Endothelial cell of umbilical vein (primary cell): ENCODE data around the gene GARIN5A. TPM values are rescaled to one million over a fixed set of nuclear protein-coding genes. Genes with fewer than 3 reads are reported as not detected.
A peak's percentile ranks its signal among the peaks of the same experiment; 100 is the strongest.

Experiments used
- BruUV-seq: library from RNA; stranded (reverse); fragments of 400-500 nt; replicated peaks from 2 replicates; lab custom pipeline; 2021; lab: Mats Ljungman, UMichigan
- CTCF ChIA-PET: fragments of 300-600, 350-600 bp; sonication (Branson Sonifier 250); formaldehyde crosslinking; loops from one replicate; lab custom pipeline; 2021; ENCODE audit warnings: antibody characterized with exemption, inconsistent platforms; lab: Charles Lee
- POLR2A ChIA-PET: fragments of 300-600, 350-600 bp; sonication (Branson Sonifier 250); formaldehyde crosslinking; loops from one replicate; lab custom pipeline; 2021; ENCODE audit warnings: antibody characterized with exemption, inconsistent platforms; lab: Charles Lee
- DNase-seq: peaks from one replicate; pipeline ENCODE4 v3.0.0-alpha.2; 2011; ENCODE audit warnings: low read depth, low spot score
- FAIRE-seq: peaks from 2 replicates; lab custom pipeline; 2011; peaks lifted over from hg19 to GRCh38; lab: Jason Lieb, UNC
- H2AFZ ChIP-seq: 2 replicates; pipeline ENCODE4 v1.6.0; 2012; ENCODE audit warnings: low read depth, low read length, control low read depth, inconsistent platforms
- H3K27ac ChIP-seq: 2 replicates; pipeline ENCODE4 v1.5.1; 2011; ENCODE audit warnings: low read depth, mild to moderate bottlenecking, control low read depth, low read length, moderate library complexity; ENCODE audit not compliant: insufficient read depth
- H3K27me3 ChIP-seq, 2 experiments: 2 replicates each; pipeline versions ENCODE4 v1.6.0 to v1.6.1; 2011; ENCODE audit warnings: low read length in 2 of 2, mixed read lengths in 1 of 2; ENCODE audit not compliant: control insufficient read depth in 2 of 2, insufficient read depth in 2 of 2
- H3K36me3 ChIP-seq, 2 experiments: 2 replicates in 1 of 2; 3 replicates in 1 of 2; pipeline ENCODE4 v1.5.1; 2011; ENCODE audit warnings: low read length in 2 of 2, mild to moderate bottlenecking in 1 of 2, moderate library complexity in 1 of 2; ENCODE audit not compliant: control insufficient read depth in 2 of 2, insufficient read depth in 2 of 2; ENCODE audit errors: extremely low read depth in 1 of 2
- H3K4me1 ChIP-seq: 3 replicates; pipeline ENCODE4 v1.5.1; 2011; ENCODE audit warnings: mild to moderate bottlenecking, low read length; ENCODE audit not compliant: control insufficient read depth, insufficient read depth; ENCODE audit errors: extremely low read depth
- H3K4me2 ChIP-seq: 2 replicates; pipeline ENCODE4 v1.6.1; 2011; ENCODE audit warnings: low read length, control low read depth, mixed read lengths; ENCODE audit not compliant: insufficient read depth
- H3K4me3 ChIP-seq, 3 experiments: fragments of 200-600 bp in 1 of 3; sonication (generic), shearing (Covaris generic) in 1 of 3; replicated peaks in 1 of 3; 2 replicates each; pipeline ENCODE4 v1.5.1; 2011 to 2016; ENCODE audit warnings: control low read depth in 3 of 3, low read length in 3 of 3, mild to moderate bottlenecking in 2 of 3, inconsistent platforms in 1 of 3, low read depth in 1 of 3, moderate library complexity in 1 of 3; ENCODE audit not compliant: insufficient read depth in 1 of 3
- H3K79me2 ChIP-seq: 2 replicates; pipeline ENCODE4 v1.6.0; 2012; ENCODE audit warnings: low read length, inconsistent platforms; ENCODE audit not compliant: control insufficient read depth, insufficient read depth
- H3K9ac ChIP-seq: replicated peaks from 2 replicates; pipeline ENCODE3; 2011; ENCODE audit warnings: low read length, control low read depth; ENCODE audit not compliant: insufficient read depth; ENCODE audit errors: extremely low read depth
- H3K9me1 ChIP-seq: replicated peaks from 3 replicates; pipeline ENCODE4 v1.6.0; 2011; ENCODE audit warnings: mild to moderate bottlenecking, low read length; ENCODE audit not compliant: control insufficient read depth, insufficient read depth; ENCODE audit errors: extremely low read depth
- H3K9me3 ChIP-seq: replicated peaks from 2 replicates; pipeline ENCODE4 v1.5.1; 2012; ENCODE audit warnings: low read length, inconsistent platforms; ENCODE audit not compliant: control insufficient read depth, insufficient read depth
- H4K20me1 ChIP-seq: replicated peaks from 2 replicates; pipeline ENCODE3; 2011; ENCODE audit warnings: mild to moderate bottlenecking, low read length; ENCODE audit not compliant: control insufficient read depth, insufficient read depth; ENCODE audit errors: extremely low read depth
- EZH2 ChIP-seq: IDR thresholded peaks from 2 replicates; pipeline ENCODE4 v1.6.1; 2012; ENCODE audit warnings: borderline replicate concordance, low read depth, mild to moderate bottlenecking, moderate library complexity, low read length, inconsistent platforms; ENCODE audit not compliant: severe bottlenecking
- FOS ChIP-seq: IDR thresholded peaks from 2 replicates; pipeline ENCODE4 v1.6.1; 2011; ENCODE audit warnings: mild to moderate bottlenecking, low read length, moderate library complexity, borderline replicate concordance; ENCODE audit not compliant: insufficient read depth
- GATA2 ChIP-seq: IDR thresholded peaks from 2 replicates; pipeline ENCODE4 v1.7.0; 2011; ENCODE audit warnings: low read depth, mild to moderate bottlenecking, moderate library complexity, mixed read lengths, low read length; ENCODE audit not compliant: insufficient read length, insufficient read depth
- JUN ChIP-seq: IDR thresholded peaks from 2 replicates; pipeline ENCODE4 v1.6.1; 2011; ENCODE audit warnings: borderline replicate concordance, low read depth; ENCODE audit not compliant: insufficient read length, insufficient read depth
- MYC ChIP-seq: IDR thresholded peaks from one replicate; pipeline ENCODE4 v1.6.1; 2011; ENCODE audit warnings: mild to moderate bottlenecking, low read depth, low read length
- POLR2A ChIP-seq: IDR thresholded peaks from 2 replicates; pipeline ENCODE4 v1.6.1; 2012; ENCODE audit warnings: low read depth, mild to moderate bottlenecking, control low read depth, low read length
- POLR2AphosphoS5 ChIP-seq: IDR thresholded peaks from 2 replicates; pipeline ENCODE4 v1.6.1; 2012; ENCODE audit warnings: low read depth, mild to moderate bottlenecking, control low read depth, low read length, moderate library complexity; ENCODE audit not compliant: insufficient read depth
- dilution Hi-C: fragments of 300-500 bp; cut with MboI; formaldehyde crosslinking; loops from one replicate; pipeline ENCODE4 v1.15.0; 2019; ENCODE audit warnings: low sequenced_read_pairs; ENCODE audit not compliant: extremely low pct_ligation_motif_present
- intact Hi-C: fragments of 100-400 bp; cut with micrococcal nuclease; formaldehyde crosslinking; loops from one replicate; pipeline ENCODE4 v1.10.0; 2022
- polyA plus RNA-seq, 4 experiments: library from polyadenylated mRNA; depleted of rRNA in 3 of 4; stranded (reverse) in 3 of 4; unstranded in 1 of 4; fragments of >200 nt; gene quantifications; 2 replicates each; pipeline versions ENCODE4 v1.2.1 to v1.2.3, GENCODE V29; 2011 to 2012; ENCODE audit warnings: missing spikeins in 1 of 4
- total RNA-seq: library from RNA; stranded (reverse); gene quantifications from 2 replicates; pipeline ENCODE4 v1.2.3, GENCODE V29; 2021
- TF ChIP-seq, protein P1 (sequence below), 2 donors: IDR thresholded peaks; 1 replicate in 1 of 2; 2 replicates in 1 of 2; pipeline ENCODE4 v1.5.1; 2011; ENCODE audit warnings: low read length in 2 of 2, mild to moderate bottlenecking in 2 of 2, moderate library complexity in 2 of 2, control low read depth in 1 of 2, inconsistent platforms in 1 of 2, low read depth in 1 of 2; ENCODE audit not compliant: insufficient read depth in 1 of 2; ENCODE audit errors: extremely low read depth in 1 of 2
- TF ChIP-seq, protein P2 (sequence below): IDR thresholded peaks from 2 replicates; pipeline ENCODE4 v1.6.1; 2011; ENCODE audit not compliant: insufficient read depth, insufficient read length

Gene GARIN5A
- total and polyA plus RNA-seq, 2 donors (not counting 3 experiments of a cell fraction or from before 2014, with no cell fraction given) = 0.44 to 0.76 TPM

DNA sequence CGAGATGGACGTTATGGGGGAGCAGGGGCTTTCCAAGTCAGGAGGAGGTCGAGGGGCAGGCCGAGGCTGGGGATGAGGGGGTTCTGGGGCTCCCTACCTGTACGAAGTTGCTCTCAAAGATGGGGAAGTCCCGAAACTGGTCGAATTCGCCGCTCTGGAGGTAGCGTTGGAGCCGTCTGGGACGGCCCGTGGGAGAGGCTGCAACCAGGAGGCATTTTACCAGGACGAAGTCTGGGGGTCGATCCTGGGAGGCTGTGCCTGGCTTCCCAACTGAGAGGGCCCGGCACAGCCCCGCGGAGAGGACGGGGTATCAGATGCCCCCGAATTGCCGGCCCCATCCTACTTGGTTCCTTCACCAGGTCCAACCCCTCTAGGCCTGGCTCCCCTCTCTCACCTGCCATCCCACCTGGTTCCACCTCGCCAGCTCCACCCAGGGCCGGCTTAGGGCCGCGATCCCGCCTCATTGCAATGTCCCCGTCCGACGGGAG lies 868 bp downstream of the GARIN5A start:
- Histone ChIP-seq H3K9me1 (no peaks in the 10 kb centered on the region), H2AFZ (peak overlapping the region; percentile 20), H3K79me2 (peaks cover 7% of the 10 kb centered on the region), H3K9me3 (no peaks in the 10 kb centered on the region), H3K9ac (no peak overlapping the region), H3K4me1 (peaks cover 7% of the 10 kb centered on the region), H3K27me3 (no peaks in the 10 kb centered on the region), H3K36me3 (peaks cover 0 to 18% of the 10 kb centered on the region in 2 experiments), H4K20me1 (no peaks in the 10 kb centered on the region), H3K4me2 (no peak overlapping the region), H3K27ac (no peak overlapping the region), H3K4me3 (no peak overlapping the region)
- TF ChIP-seq JUN (no peak), POLR2AphosphoS5 (no peak), EZH2 (no peak), FOS (no peak), GATA2 (no peak), POLR2A (no peak), MYC (no peak)
- TF ChIP-seq, protein P1, sequence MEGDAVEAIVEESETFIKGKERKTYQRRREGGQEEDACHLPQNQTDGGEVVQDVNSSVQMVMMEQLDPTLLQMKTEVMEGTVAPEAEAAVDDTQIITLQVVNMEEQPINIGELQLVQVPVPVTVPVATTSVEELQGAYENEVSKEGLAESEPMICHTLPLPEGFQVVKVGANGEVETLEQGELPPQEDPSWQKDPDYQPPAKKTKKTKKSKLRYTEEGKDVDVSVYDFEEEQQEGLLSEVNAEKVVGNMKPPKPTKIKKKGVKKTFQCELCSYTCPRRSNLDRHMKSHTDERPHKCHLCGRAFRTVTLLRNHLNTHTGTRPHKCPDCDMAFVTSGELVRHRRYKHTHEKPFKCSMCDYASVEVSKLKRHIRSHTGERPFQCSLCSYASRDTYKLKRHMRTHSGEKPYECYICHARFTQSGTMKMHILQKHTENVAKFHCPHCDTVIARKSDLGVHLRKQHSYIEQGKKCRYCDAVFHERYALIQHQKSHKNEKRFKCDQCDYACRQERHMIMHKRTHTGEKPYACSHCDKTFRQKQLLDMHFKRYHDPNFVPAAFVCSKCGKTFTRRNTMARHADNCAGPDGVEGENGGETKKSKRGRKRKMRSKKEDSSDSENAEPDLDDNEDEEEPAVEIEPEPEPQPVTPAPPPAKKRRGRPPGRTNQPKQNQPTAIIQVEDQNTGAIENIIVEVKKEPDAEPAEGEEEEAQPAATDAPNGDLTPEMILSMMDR (IDR thresholded peaks at IDR 0.05; ENCODE audit: extremely low read depth in 1 of 2, insufficient read depth in 1 of 2, low read depth in 1 of 2, low read length in 2 of 2) = no peak
- TF ChIP-seq, protein P2, sequence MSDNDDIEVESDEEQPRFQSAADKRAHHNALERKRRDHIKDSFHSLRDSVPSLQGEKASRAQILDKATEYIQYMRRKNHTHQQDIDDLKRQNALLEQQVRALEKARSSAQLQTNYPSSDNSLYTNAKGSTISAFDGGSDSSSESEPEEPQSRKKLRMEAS = no peak
- FAIRE-seq (no peak), DNase-seq (no peak)
- ChIA-PET CTCF (interaction anchor here (0.6 kb wide), 1 partner anchor 14 kb away, joined by 4 read pairs; no protein-coding TSS in a partner anchor), POLR2A (no interaction called here)
- intact Hi-C loops (loop anchor here (1.0 to 2.0 kb wide), 3 partner anchors 15 to 118 kb away; partner anchors contain the start of gene JOSD2), dilution Hi-C loops (no loop called here)
- no TSS peak for BruUV-seq
